ENCODE measurements around the gene HDHD3.

GRCh38 chr9:113409481-113409880, 32.7 kb upstream of the HDHD3 start:
- TF ChIP-seq CTCF (IDR thresholded peaks at IDR 0.05) (no peak), ETV6 (CRISPR knock-in tag; IDR thresholded peaks at IDR 0.05) (no peak), FOXJ3 (CRISPR knock-in tag; IDR thresholded peaks at IDR 0.05; ENCODE audit: borderline replicate concordance) (no peak), FOXP4 (CRISPR knock-in tag; IDR thresholded peaks at IDR 0.05) (no peak), ATF1 (CRISPR knock-in tag; IDR thresholded peaks at IDR 0.05) (no peak), NFYB (CRISPR knock-in tag; conservative IDR thresholded peaks at IDR 0.05; ENCODE audit: low read depth) (no peak), NR1H2 (CRISPR knock-in tag; IDR thresholded peaks at IDR 0.05) (no peak), MAX (CRISPR knock-in tag; IDR thresholded peaks at IDR 0.05) (no peak)
